Skeletal muscle tissue (tissue), 4 donors: ENCODE results near the gene CLSTN3. TPM values are rescaled to one million over a fixed set of nuclear protein-coding genes. Genes with fewer than 3 reads are reported as not detected.

Source experiments
- H3K27ac ChIP-seq: one replicate; pipeline ENCODE4 v1.7.0; 2013; ENCODE audit warnings: mild to moderate bottlenecking, low read depth, low read length, inconsistent platforms
- H3K27me3 ChIP-seq, 3 donors: one replicate each; pipeline ENCODE4 v1.7.0; 2013; ENCODE audit warnings: low read length in 3 of 3; ENCODE audit not compliant: control insufficient read depth in 3 of 3, insufficient read depth in 3 of 3
- H3K36me3 ChIP-seq, 3 donors: one replicate each; pipeline ENCODE4 v1.7.0; 2013; ENCODE audit warnings: low read length in 3 of 3; ENCODE audit not compliant: control insufficient read depth in 3 of 3, insufficient read depth in 3 of 3
- H3K4me1 ChIP-seq, 3 donors: one replicate each; pipeline ENCODE4 v1.7.0; 2013; ENCODE audit warnings: low read length in 3 of 3, mild to moderate bottlenecking in 3 of 3; ENCODE audit not compliant: control insufficient read depth in 3 of 3, insufficient read depth in 3 of 3
- H3K4me3 ChIP-seq, 3 donors: one replicate each; pipeline ENCODE4 v1.7.0; 2013; ENCODE audit warnings: low read length in 3 of 3
- H3K9ac ChIP-seq, 3 donors: one replicate each; pipeline ENCODE4 v1.7.0; 2013; ENCODE audit warnings: low read length in 3 of 3, mild to moderate bottlenecking in 3 of 3, moderate library complexity in 2 of 3, low read depth in 1 of 3
- H3K9me3 ChIP-seq, 3 donors: one replicate each; pipeline ENCODE4 v1.7.0; 2013; ENCODE audit warnings: low read length in 3 of 3; ENCODE audit not compliant: control insufficient read depth in 3 of 3
- total RNA-seq: library from RNA; depleted of rRNA; stranded (reverse); fragments of >200 nt; gene quantifications from one replicate; pipeline ENCODE4 v1.2.3, GENCODE V29; 2014
- donor health status: Osteomylitis.

The CLSTN3 gene
- total RNA-seq, 1 donor from 2014 or later: 15.1 TPM

DNA sequence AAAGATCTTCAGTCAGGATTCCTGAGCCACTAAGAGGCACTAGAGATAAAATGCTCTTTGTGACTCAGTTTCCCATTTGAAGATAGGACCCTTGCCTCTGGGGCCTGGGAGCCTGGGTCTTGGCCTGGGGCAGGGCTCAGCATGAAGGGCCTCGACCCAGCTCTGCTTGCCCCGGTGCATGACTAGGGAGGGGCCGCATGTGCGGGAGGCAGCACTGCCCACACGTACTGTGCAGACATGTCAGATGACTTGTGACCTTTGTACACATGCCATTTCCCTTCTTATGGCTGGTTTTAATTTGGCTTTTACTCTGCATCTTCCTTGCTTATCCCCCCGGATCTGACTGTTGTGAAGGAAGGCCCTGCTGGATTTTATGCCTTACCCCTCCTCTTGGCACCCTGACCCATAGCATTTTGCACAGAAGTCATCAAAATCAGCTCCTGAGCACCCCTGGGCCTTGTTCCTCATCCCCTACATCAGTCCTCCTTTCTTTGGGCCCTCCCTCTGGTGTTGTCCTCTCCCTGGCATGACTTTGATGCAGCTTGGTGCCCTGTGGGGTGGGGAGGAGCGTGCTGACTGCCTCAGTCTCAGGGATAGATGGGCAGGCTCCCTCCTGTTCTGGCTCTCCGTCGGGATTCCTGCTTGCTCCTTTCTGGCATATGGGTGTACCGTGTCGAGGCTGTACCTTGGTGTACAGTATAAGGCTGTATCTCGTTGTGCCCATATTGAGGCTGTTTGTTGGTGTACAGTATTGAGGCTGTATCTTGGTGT is 4.4 kb downstream of the CLSTN3 start:
- Histone ChIP-seq H3K36me3 (peaks cover 2 to 36% (median 4%) of the 10 kb centered on the region in 3 donors), H3K27me3 (peaks cover 3 to 12% (median 7%) of the 10 kb centered on the region in 3 donors), H3K4me3 (no peak overlapping the region), H3K9ac (no peak overlapping the region), H3K27ac (no peak overlapping the region), H3K9me3 (no peaks in the 10 kb centered on the region), H3K4me1 (peaks cover 12 to 16% (median 14%) of the 10 kb centered on the region in 3 donors)

- peaks cover 1 to 5% (median 3%) of the 10 kb centered on the region in 3 donors for H3K4me1 ChIP-seq
- peaks cover 2 to 38% (median 4%) of the 10 kb centered on the region in 3 donors for H3K36me3 ChIP-seq
- no peak overlapping the region for H3K27ac ChIP-seq
- H3K9ac ChIP-seq: no peak overlapping the region
- H3K27me3 ChIP-seq: peaks cover 0 to 6% (median 4%) of the 10 kb centered on the region in 3 donors
- H3K9me3 ChIP-seq: no peaks in the 10 kb centered on the region
- no peak overlapping the region for H3K4me3 ChIP-seq
These were observed 5.9 kb downstream of the CLSTN3 start for GRCh38 chr12:7136071-7136470.

GRCh38 chr12:7136676-7137075 is 6.5 kb downstream of the CLSTN3 start:
- Histone ChIP-seq H3K36me3 (peaks cover 2 to 38% (median 4%) of the 10 kb centered on the region in 3 donors), H3K9me3 (no peaks in the 10 kb centered on the region), H3K27me3 (peaks cover 0 to 2% (median under 1%) of the 10 kb centered on the region in 3 donors), H3K9ac (no peak overlapping the region), H3K4me1 (no peaks in the 10 kb centered on the region), H3K27ac (no peak overlapping the region), H3K4me3 (no peak overlapping the region)

- Histone ChIP-seq H3K9me3 (no peaks in the 10 kb centered on the region), H3K4me3 (no peak overlapping the region), H3K27me3 (no peaks in the 10 kb centered on the region), H3K4me1 (no peaks in the 10 kb centered on the region), H3K27ac (no peak overlapping the region), H3K9ac (no peak overlapping the region), H3K36me3 (peaks cover 2 to 43% (median 4%) of the 10 kb centered on the region in 3 donors)
These were observed 7.7 kb downstream of the CLSTN3 start for GRCh38 chr12:7137908-7138307.

DNA sequence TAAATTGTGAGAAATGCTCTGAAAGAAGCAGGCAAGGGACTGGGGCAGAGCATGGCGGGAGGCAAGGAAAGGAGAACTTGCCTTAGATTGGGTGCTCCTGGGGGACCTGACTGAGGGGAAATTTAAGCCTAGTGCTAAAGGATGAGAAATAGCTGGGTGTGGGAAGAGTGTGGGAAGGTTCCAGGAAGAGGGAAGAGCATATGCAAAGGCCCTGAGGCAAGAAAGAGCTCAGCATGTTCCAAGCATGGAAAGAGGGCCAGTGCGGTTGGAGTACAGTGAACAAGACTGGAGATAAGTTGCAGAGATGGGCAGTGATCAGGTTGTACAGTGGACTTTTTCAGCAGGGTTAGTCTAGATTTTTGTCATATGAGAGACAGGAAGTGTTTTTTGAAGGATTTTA is 9.0 kb downstream of the CLSTN3 start:
- Histone ChIP-seq H3K4me1 (peaks cover 0 to under 1% (median 0%) of the 10 kb centered on the region in 3 donors), H3K4me3 (no peak overlapping the region), H3K27me3 (no peaks in the 10 kb centered on the region), H3K9me3 (no peaks in the 10 kb centered on the region), H3K36me3 (peaks cover 2 to 40% (median 4%) of the 10 kb centered on the region in 3 donors), H3K27ac (no peak overlapping the region), H3K9ac (no peak overlapping the region)

GRCh38 chr12:7141351-7142005 is 11.3 kb downstream of the CLSTN3 start:
- no peak overlapping the region for H3K9ac ChIP-seq
- H3K36me3 ChIP-seq: peaks cover 3 to 20% (median 4%) of the 10 kb centered on the region in 3 donors
- no peak overlapping the region for H3K4me3 ChIP-seq

GRCh38 chr12:7142056-7142644 is 12.0 kb downstream of the CLSTN3 start:
- no peaks in the 10 kb centered on the region for H3K9me3 ChIP-seq
- H3K36me3 ChIP-seq: peaks cover 2 to 14% (median 4%) of the 10 kb centered on the region in 3 donors
- H3K27ac ChIP-seq: no peak overlapping the region
- peaks cover 0 to 3% (median 2%) of the 10 kb centered on the region in 3 donors for H3K4me1 ChIP-seq
- H3K9ac ChIP-seq: no peak overlapping the region
- H3K27me3 ChIP-seq: no peaks in the 10 kb centered on the region
- no peak overlapping the region for H3K4me3 ChIP-seq

More at GRCh38 chr12:7141351-7142005, 11.3 kb downstream of the CLSTN3 start:
- Histone ChIP-seq H3K4me1 (peaks cover 0 to 3% (median 2%) of the 10 kb centered on the region in 3 donors), H3K27me3 (no peaks in the 10 kb centered on the region), H3K27ac (no peak overlapping the region), H3K9me3 (no peaks in the 10 kb centered on the region)

GRCh38 chr12:7142809-7143465 is 12.8 kb downstream of the CLSTN3 start:
- Histone ChIP-seq H3K9me3 (no peaks in the 10 kb centered on the region), H3K27me3 (no peaks in the 10 kb centered on the region), H3K27ac (no peak overlapping the region), H3K9ac (no peak overlapping the region), H3K4me1 (peaks cover 0 to 3% (median 2%) of the 10 kb centered on the region in 3 donors), H3K4me3 (no peak overlapping the region), H3K36me3 (peaks cover 2 to 8% (median 4%) of the 10 kb centered on the region in 3 donors)

DNA sequence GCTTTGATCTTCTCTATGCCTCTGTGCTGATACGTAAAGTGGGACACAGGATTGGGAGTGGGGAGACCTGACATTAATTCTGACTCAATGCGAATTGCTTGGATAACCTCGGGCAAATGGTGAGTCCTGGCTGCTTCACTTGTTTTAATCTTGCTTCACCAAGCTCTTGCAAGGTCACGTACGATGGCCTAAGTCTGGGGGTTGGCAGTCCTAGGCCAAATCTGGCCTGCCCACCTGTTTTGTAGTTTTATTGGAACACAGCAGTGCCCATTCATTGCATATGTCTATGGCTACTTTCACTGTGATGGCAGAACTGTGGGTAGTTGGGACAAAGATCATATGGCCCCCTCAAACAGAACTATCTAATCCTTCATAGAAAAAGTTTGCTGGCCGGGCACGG is 13.4 kb downstream of the CLSTN3 start:
- H3K4me1 ChIP-seq: peaks cover 0 to 3% (median 2%) of the 10 kb centered on the region in 3 donors
- H3K9me3 ChIP-seq: no peaks in the 10 kb centered on the region
- H3K4me3 ChIP-seq: no peak overlapping the region
- no peak overlapping the region for H3K9ac ChIP-seq
- no peak overlapping the region for H3K27ac ChIP-seq
- H3K36me3 ChIP-seq: peaks cover 2 to 9% (median 4%) of the 10 kb centered on the region in 3 donors
- no peaks in the 10 kb centered on the region for H3K27me3 ChIP-seq
